H1 (cell line): Measurements from ENCODE around the gene MMP19. TPM values are rescaled to one million over a fixed set of nuclear protein-coding genes. Genes with fewer than 3 reads are reported as not detected.

Experiments used
- CTCF ChIA-PET: fragments of 300-600 bp; sonication (Branson Sonifier 250); formaldehyde crosslinking; loops from one replicate; lab custom pipeline; 2021; ENCODE audit not compliant: partially characterized antibody; lab: Charles Lee
- POLR2A ChIA-PET: fragments of 300-600 bp; sonication (Branson Sonifier 250); formaldehyde crosslinking; loops from one replicate; lab custom pipeline; 2021; ENCODE audit warnings: inconsistent platforms; ENCODE audit not compliant: partially characterized antibody; lab: Charles Lee
- DNase-seq, 2 experiments: peaks; one replicate each; pipeline versions ENCODE4 v3.0.0 to v3.0.0-alpha.2; 2010 to 2022; ENCODE audit warnings: low spot score in 2 of 2, low read depth in 1 of 2, mixed read lengths in 1 of 2
- FAIRE-seq: peaks from 2 replicates; lab custom pipeline; 2011; peaks lifted over from hg19 to GRCh38; lab: Jason Lieb, UNC
- H2AFZ ChIP-seq: 2 replicates; pipeline ENCODE4 v1.8.1; 2012; ENCODE audit warnings: low read length, inconsistent platforms
- H2AK5ac ChIP-seq: 2 replicates; pipeline ENCODE4 v1.6.1; 2013; ENCODE audit warnings: low read depth, low read length
- H2BK120ac ChIP-seq: replicated peaks from 2 replicates; pipeline ENCODE3; 2013; ENCODE audit warnings: low read depth, low read length, inconsistent platforms
- H2BK12ac ChIP-seq: 2 replicates; pipeline ENCODE4 v1.6.1; 2013; ENCODE audit warnings: low read depth, low read length
- H2BK15ac ChIP-seq: 2 replicates; pipeline ENCODE4 v1.6.1; 2013; ENCODE audit warnings: low read length
- H2BK20ac ChIP-seq: 2 replicates; pipeline ENCODE4 v1.6.1; 2013; ENCODE audit warnings: low read length
- H2BK5ac ChIP-seq: 2 replicates; pipeline ENCODE4 v1.6.1; 2013; ENCODE audit warnings: low read depth, low read length
- H3K14ac ChIP-seq: 2 replicates; pipeline ENCODE4 v1.6.1; 2013; ENCODE audit warnings: inconsistent platforms; ENCODE audit not compliant: insufficient read length
- H3K18ac ChIP-seq: 2 replicates; pipeline ENCODE4 v1.6.1; 2013; ENCODE audit warnings: low read length; ENCODE audit errors: extremely low read depth
- H3K23ac ChIP-seq: 2 replicates; pipeline ENCODE4 v1.6.1; 2013; ENCODE audit warnings: inconsistent platforms; ENCODE audit not compliant: insufficient read length
- H3K23me2 ChIP-seq: 2 replicates; pipeline ENCODE4 v1.6.1; 2013; ENCODE audit warnings: low read depth, low read length
- H3K27ac ChIP-seq: 2 replicates; pipeline ENCODE4 v1.6.1; 2011; ENCODE audit warnings: low read depth, low read length, inconsistent platforms
- H3K27me3 ChIP-seq, 4 experiments: replicated peaks in 1 of 4; 1 replicate in 1 of 4; 2 replicates in 3 of 4; pipeline versions ENCODE4 v1.6.1 to v1.8.1; 2011 to 2013; ENCODE audit warnings: low read length in 3 of 4, mild to moderate bottlenecking in 3 of 4, inconsistent platforms in 2 of 4, mixed read lengths in 2 of 4, moderate library complexity in 1 of 4; ENCODE audit not compliant: control insufficient read depth in 3 of 4, insufficient read depth in 3 of 4; ENCODE audit errors: extremely low read depth in 1 of 4
- H3K36me3 ChIP-seq, 4 experiments: 2 replicates each; pipeline versions ENCODE4 v1.6.1 to v1.8.1; 2011 to 2013; ENCODE audit warnings: mild to moderate bottlenecking in 4 of 4, low read length in 3 of 4, moderate library complexity in 2 of 4, control low read depth in 1 of 4, inconsistent platforms in 1 of 4; ENCODE audit not compliant: insufficient read depth in 4 of 4, control insufficient read depth in 2 of 4
- H3K4ac ChIP-seq: replicated peaks from 2 replicates; pipeline ENCODE3; 2013; ENCODE audit warnings: low read length, low read depth, mixed read lengths, inconsistent platforms; ENCODE audit not compliant: insufficient read length
- H3K4me1 ChIP-seq, 4 experiments: replicated peaks in 1 of 4; 1 replicate in 1 of 4; 2 replicates in 3 of 4; pipeline versions ENCODE4 v1.6.1 to v1.8.1; 2011 to 2013; ENCODE audit warnings: low read length in 3 of 4, inconsistent platforms in 2 of 4, mixed read lengths in 1 of 4; ENCODE audit not compliant: insufficient read depth in 4 of 4, control insufficient read depth in 3 of 4
- H3K4me2 ChIP-seq, 2 experiments: 2 replicates each; pipeline versions ENCODE4 v1.6.1 to v1.8.1; 2011 to 2013; ENCODE audit warnings: low read depth in 2 of 2, low read length in 2 of 2, control low read depth in 1 of 2, inconsistent platforms in 1 of 2, mild to moderate bottlenecking in 1 of 2; ENCODE audit not compliant: insufficient read depth in 1 of 2
- H3K4me3 ChIP-seq, 4 experiments: fragments of 200-600, 300-600 bp in 1 of 4; sonication (generic), shearing (Covaris generic), sonication (Bioruptor Twin) in 1 of 4; 2 replicates each; pipeline versions ENCODE4 v1.5.1 to v1.8.1; 2011 to 2016; ENCODE audit warnings: low read length in 4 of 4, low read depth in 3 of 4, control low read depth in 2 of 4, inconsistent platforms in 2 of 4, mild to moderate bottlenecking in 2 of 4, mixed read lengths in 1 of 4, moderate library complexity in 1 of 4; ENCODE audit not compliant: insufficient read depth in 2 of 4; ENCODE audit errors: extremely low read depth in 1 of 4
- H3K56ac ChIP-seq: replicated peaks from 2 replicates; pipeline ENCODE3; 2013; ENCODE audit warnings: low read depth, mild to moderate bottlenecking, mixed read lengths, low read length, inconsistent platforms; ENCODE audit not compliant: insufficient read length
- H3K79me1 ChIP-seq: 2 replicates; pipeline ENCODE4 v1.6.1; 2013; ENCODE audit warnings: low read depth, low read length, control low read depth
- H3K79me2 ChIP-seq, 2 experiments: 2 replicates each; pipeline versions ENCODE4 v1.6.1 to v1.8.1; 2012 to 2013; ENCODE audit warnings: low read length in 2 of 2, mild to moderate bottlenecking in 2 of 2, inconsistent platforms in 1 of 2; ENCODE audit not compliant: insufficient read depth in 2 of 2, control insufficient read depth in 1 of 2
- H3K9ac ChIP-seq, 4 experiments: replicated peaks in 1 of 4; 1 replicate in 1 of 4; 2 replicates in 3 of 4; pipeline versions ENCODE4 v1.6.1 to v1.8.1; 2011 to 2013; ENCODE audit warnings: low read depth in 3 of 4, low read length in 3 of 4, control low read depth in 2 of 4, mild to moderate bottlenecking in 2 of 4, moderate library complexity in 2 of 4, inconsistent platforms in 1 of 4; ENCODE audit errors: extremely low read depth in 1 of 4
- H3K9me3 ChIP-seq, 2 experiments: 2 replicates each; pipeline versions ENCODE4 v1.6.1 to v1.8.1; 2012 to 2013; ENCODE audit warnings: mild to moderate bottlenecking in 2 of 2, moderate library complexity in 2 of 2, control low read depth in 1 of 2, inconsistent platforms in 1 of 2, low read depth in 1 of 2, low read length in 1 of 2, mixed read lengths in 1 of 2; ENCODE audit not compliant: insufficient read depth in 2 of 2
- H4K20me1 ChIP-seq, 2 experiments: replicated peaks in 1 of 2; 2 replicates each; pipeline versions ENCODE3 to v1.8.1; 2011 to 2013; ENCODE audit warnings: inconsistent platforms in 2 of 2, low read length in 2 of 2, mild to moderate bottlenecking in 1 of 2; ENCODE audit not compliant: insufficient read depth in 2 of 2, control insufficient read depth in 1 of 2
- H4K5ac ChIP-seq: 2 replicates; pipeline ENCODE4 v1.6.1; 2013; ENCODE audit warnings: low read length, low read depth, mixed read lengths, inconsistent platforms; ENCODE audit not compliant: insufficient read length
- H4K8ac ChIP-seq: 2 replicates; pipeline ENCODE4 v1.8.0; 2013; ENCODE audit warnings: mild to moderate bottlenecking, moderate library complexity, low read length, inconsistent platforms; ENCODE audit not compliant: insufficient read depth; ENCODE audit errors: extremely low read depth
- H4K91ac ChIP-seq: replicated peaks from 2 replicates; pipeline ENCODE3; 2013; ENCODE audit warnings: low read length, mixed read lengths, inconsistent platforms; ENCODE audit not compliant: insufficient read length
- CEBPB ChIP-seq: IDR thresholded peaks from 2 replicates; pipeline ENCODE4 v1.6.1; 2012; ENCODE audit warnings: low read depth, low read length
- CHD2 ChIP-seq: IDR thresholded peaks from 2 replicates; pipeline ENCODE4 v1.6.1; 2012; ENCODE audit warnings: low read length, improper control_type of control experiment
- E2F6 ChIP-seq: IDR thresholded peaks from 2 replicates; pipeline ENCODE4 v1.6.1; 2012; ENCODE audit warnings: inconsistent platforms
- EGR1 ChIP-seq: IDR thresholded peaks from 2 replicates; pipeline ENCODE4 v1.6.1; 2011; ENCODE audit warnings: low read depth, low read length, borderline replicate concordance
- RAD21 ChIP-seq, 2 experiments: IDR thresholded peaks in 1 of 2; conservative IDR thresholded peaks in 1 of 2; 2 replicates each; pipeline ENCODE4 v1.6.1; 2011; ENCODE audit warnings: low read depth in 2 of 2, low read length in 2 of 2, improper control_type of control experiment in 1 of 2, inconsistent platforms in 1 of 2, mild to moderate bottlenecking in 1 of 2, moderate library complexity in 1 of 2
- RNF2 ChIP-seq: fragments of 200-900, 300-1000 bp; sonication (generic); IDR thresholded peaks from 2 replicates; pipeline ENCODE4 v1.7.1; 2016; ENCODE audit warnings: borderline replicate concordance, low read depth, mild to moderate bottlenecking, antibody characterized with exemption, low read length; ENCODE audit not compliant: poor library complexity, severe bottlenecking; ENCODE audit errors: missing control alignments
- SIX5 ChIP-seq: IDR thresholded peaks from 2 replicates; pipeline ENCODE4 v1.6.1; 2011; ENCODE audit warnings: mild to moderate bottlenecking, low read depth, low read length
- SP4 ChIP-seq: IDR thresholded peaks from 2 replicates; pipeline ENCODE4 v1.6.1; 2012; ENCODE audit warnings: low read length, inconsistent platforms
- TAF1 ChIP-seq: IDR thresholded peaks from 2 replicates; pipeline ENCODE4 v1.6.1; 2011; ENCODE audit warnings: mild to moderate bottlenecking, low read depth, low read length
- TEAD4 ChIP-seq: IDR thresholded peaks from 2 replicates; pipeline ENCODE4 v1.6.1; 2012; ENCODE audit warnings: low read depth, low read length, inconsistent platforms, mixed read lengths
- USF2 ChIP-seq: IDR thresholded peaks from 2 replicates; pipeline ENCODE4 v1.6.1; 2011; ENCODE audit warnings: low read length, improper control_type of control experiment
- WGBS, 2 experiments: shearing (Covaris generic) in 1 of 2; methylation state at CpG; one replicate each; pipeline versions ENCODE4 v1.1.6 to v1.1.7; 2013 to 2015; ENCODE audit warnings: low lambda C conversion rate in 2 of 2, mixed read lengths in 2 of 2, inconsistent platforms in 1 of 2, low coverage in 1 of 2, missing lambda C conversion rate in 1 of 2; ENCODE audit not compliant: insufficient replicate concordance in 2 of 2, insufficient coverage in 1 of 2, insufficient read length in 1 of 2; ENCODE audit errors: extremely low coverage in 1 of 2, missing lambda C conversion rate in 1 of 2; 5-methylcytosine and 5-hydroxymethylcytosine counted together
- polyA plus RNA-seq, 7 experiments: library from polyadenylated mRNA; depleted of rRNA in 3 of 7; stranded (reverse) in 5 of 7; unstranded in 2 of 7; fragments of >200 nt in 5 of 7; fragments of 200-250 nt in 2 of 7; gene quantifications; 1 replicate in 5 of 7; 2 replicates in 1 of 7; 4 replicates in 1 of 7; pipeline versions ENCODE4 v1.2.1 to v1.2.3, GENCODE V29; 2011 to 2013; ENCODE audit warnings: missing spikeins in 2 of 7, mixed read lengths in 2 of 7
- total RNA-seq: library from RNA; stranded (reverse); fragmentation: NEBNext Ultra II Directional; extraction: Animal tissue kit (Norgen Biotek cat#: 25700); gene quantifications from 2 replicates; pipeline ENCODE4 v1.2.1, GENCODE V29; 2021

MMP19 gene
- total and polyA plus RNA-seq, 2 of the 8 experiments (the other 6 are each of a cell fraction or from before 2014, with no cell fraction given): 2.7 to 3.3 TPM

GRCh38 chr12:55840581-55841351, 2.0 kb downstream of the MMP19 start:
- no peak overlapping the region for H3K18ac ChIP-seq
- no peak overlapping the region for H2BK20ac ChIP-seq
- no peaks in the 10 kb centered on the region for H3K23me2 ChIP-seq
- no peaks in the 10 kb centered on the region for H3K27me3 ChIP-seq
- POLR2A ChIA-PET: interaction anchor here (1.3 to 7.3 kb wide), 2 partner anchors 10 to 13 kb away, joined by 3 to 82 read pairs; partner anchors contain the start of gene DNAJC14
- no peak overlapping the region for H2BK5ac ChIP-seq
- H3K36me3 ChIP-seq: no peaks in the 10 kb centered on the region
- no peak overlapping the region for H2AFZ ChIP-seq
- H3K79me2 ChIP-seq: no peaks in the 10 kb centered on the region
- no peak overlapping the region for H3K56ac ChIP-seq
- no peak for FAIRE-seq
- no peak overlapping the region for H4K8ac ChIP-seq
- no peak overlapping the region for H3K14ac ChIP-seq
- no peak overlapping the region for H3K4me2 ChIP-seq
- CTCF ChIA-PET: interaction anchor here (0.6 to 0.7 kb wide), 2 partner anchors 10 to 1296 kb away, joined by 3 to 4 read pairs; no protein-coding TSS in a partner anchor
- H3K23ac ChIP-seq: no peak overlapping the region
- H4K91ac ChIP-seq: peak overlapping the region; percentile 20
- no peaks in the 10 kb centered on the region for H4K20me1 ChIP-seq
- H3K9me3 ChIP-seq: no peaks in the 10 kb centered on the region
- H2BK15ac ChIP-seq: no peak overlapping the region
- 96% methylated on average over 11 of the region's 11 CpGs; no CpG with 5 or more reads in 1 of the 2 experiments for WGBS, 2 experiments
- no peak overlapping the region for H3K27ac ChIP-seq
- H3K4me3 ChIP-seq: no peak overlapping the region
- no peak overlapping the region for H2BK120ac ChIP-seq
- H3K9ac ChIP-seq: no peak overlapping the region
- no peak overlapping the region for H2BK12ac ChIP-seq
- no peak overlapping the region for H4K5ac ChIP-seq
- H3K4ac ChIP-seq: no peak overlapping the region
- H3K79me1 ChIP-seq: no peaks in the 10 kb centered on the region
- H3K4me1 ChIP-seq: peaks cover 0 to 8% (median 2%) of the 10 kb centered on the region in 4 experiments; a peak in 4 of 7 replicates
- no peak for DNase-seq
- no peak overlapping the region for H2AK5ac ChIP-seq
- TF ChIP-seq EGR1: no peak
- TF ChIP-seq CEBPB: no peak
- TF ChIP-seq SP4: no peak
- no peak for TF ChIP-seq SIX5
- TF ChIP-seq USF2: no peak
- no peak for TF ChIP-seq TAF1
- TF ChIP-seq RAD21 (IDR thresholded peaks at IDR 0.05 in 1 of 2, conservative IDR thresholded peaks at IDR 0.05 in 1 of 2; ENCODE audit: low read depth in 2 of 2, low read length in 2 of 2): no peak
- TF ChIP-seq E2F6: no peak
- no peak for TF ChIP-seq CHD2
- no peak for TF ChIP-seq TEAD4
- TF ChIP-seq RNF2: no peak
